Activated T-cell treated with anti-CD3 and anti-CD28 coated beads, Interleukin-2, amount 50 U/mL, for 72 hours (primary cell): ENCODE data around the gene RNF175. TPM values are rescaled to one million over a fixed set of nuclear protein-coding genes. Genes with fewer than 3 reads are reported as not detected.
A peak's percentile ranks its signal among the peaks of the same experiment; 100 is the strongest.

ENCODE experiments used
- ATAC-seq, 2 donors: fragments of 150-1000 bp; cut with Tn5 transposase; replicated peaks in 1 of 2; 2 replicates each; pipeline ENCODE4 v1.10.0; 2021; ENCODE audit warnings: moderate library complexity in 2 of 2, mild to moderate bottlenecking in 1 of 2
- DNase-seq, 2 donors: peaks; one replicate each; pipeline ENCODE4 v3.0.0; 2021 to 2022; ENCODE audit warnings: mixed read lengths in 1 of 2
- H3K27ac Mint-ChIP-seq: one replicate; pipeline ENCODE4 v1.8.0; 2022; ENCODE audit warnings: mild to moderate bottlenecking, moderate library complexity, mixed read lengths
- H3K27me3 Mint-ChIP-seq: one replicate; pipeline ENCODE4 v1.8.0; 2022; ENCODE audit warnings: low read depth, mixed read lengths
- H3K36me3 Mint-ChIP-seq, 2 donors: one replicate each; pipeline ENCODE4 v1.8.0; 2022; ENCODE audit warnings: mixed read lengths in 2 of 2, mild to moderate bottlenecking in 1 of 2; ENCODE audit not compliant: insufficient read depth in 2 of 2
- H3K4me1 Mint-ChIP-seq: one replicate; pipeline ENCODE4 v1.8.0; 2022; ENCODE audit warnings: low read depth, mixed read lengths
- H3K4me3 Mint-ChIP-seq, 2 donors: one replicate each; pipeline ENCODE4 v1.8.0; 2022; ENCODE audit warnings: mild to moderate bottlenecking in 2 of 2, mixed read lengths in 2 of 2, moderate library complexity in 2 of 2
- H3K9me3 Mint-ChIP-seq, 2 donors: one replicate each; pipeline ENCODE4 v1.8.0; 2022; ENCODE audit warnings: mixed read lengths in 2 of 2
- total RNA-seq, 2 donors: library from RNA; stranded (reverse); gene quantifications; one replicate each; pipeline ENCODE4 v1.2.3, GENCODE V29; 2022

Gene RNF175
- total RNA-seq, 2 donors from 2014 or later: 0.37 TPM; not detected in 1

GRCh38 chr4:153725136-153725830 lies 34.5 kb downstream of the RNF175 start:
- Mint-ChIP-seq H3K27ac (no peak overlapping the region), H3K9me3 (no peaks in the 10 kb centered on the region), H3K4me3 (no peak overlapping the region), H3K27me3 (peaks cover 17% of the 10 kb centered on the region), H3K36me3 (no peaks in the 10 kb centered on the region), H3K4me1 (no peaks in the 10 kb centered on the region)
- DNase-seq (no peak), ATAC-seq (peak in 1 of 2 donors; percentile 30)

- Mint-ChIP-seq H3K36me3 (no peaks in the 10 kb centered on the region), H3K4me3 (no peak overlapping the region), H3K4me1 (no peaks in the 10 kb centered on the region), H3K27me3 (peaks cover 12% of the 10 kb centered on the region), H3K9me3 (no peaks in the 10 kb centered on the region), H3K27ac (no peak overlapping the region)
- DNase-seq: peak in 1 of 2 donors; percentile 5
- peak; percentile 88 to 95 for ATAC-seq
These were observed 35.2 kb downstream of the RNF175 start for GRCh38 chr4:153724606-153725005.

GRCh38 chr4:153722036-153722435 lies 37.8 kb downstream of the RNF175 start:
- Mint-ChIP-seq H3K27ac (no peak overlapping the region), H3K27me3 (peaks cover 13% of the 10 kb centered on the region), H3K9me3 (peaks cover 3 to 5% of the 10 kb centered on the region in 2 donors), H3K4me3 (no peak overlapping the region), H3K36me3 (peaks cover 3 to 4% of the 10 kb centered on the region in 2 donors), H3K4me1 (no peaks in the 10 kb centered on the region)
- DNase-seq (no peak), ATAC-seq (no peak)

GRCh38 chr4:153713866-153714646 lies 45.8 kb downstream of the RNF175 start:
- Mint-ChIP-seq H3K27ac (no peak overlapping the region), H3K4me3 (no peak overlapping the region)
- ATAC-seq: no peak

GRCh38 chr4:153710681-153711080 lies 49.1 kb downstream of the RNF175 start:
- no peak for DNase-seq

More at GRCh38 chr4:153713866-153714646, 45.8 kb downstream of the RNF175 start:
- peaks cover under 1 to 4% of the 10 kb centered on the region in 2 donors for H3K9me3 Mint-ChIP-seq
- peaks cover 8% of the 10 kb centered on the region for H3K27me3 Mint-ChIP-seq
- no peak for DNase-seq
- peaks cover under 1 to 2% of the 10 kb centered on the region in 2 donors for H3K36me3 Mint-ChIP-seq
- no peaks in the 10 kb centered on the region for H3K4me1 Mint-ChIP-seq

GRCh38 chr4:153706519-153706918 lies 53.3 kb downstream of the RNF175 start:
- Mint-ChIP-seq H3K36me3 (no peaks in the 10 kb centered on the region), H3K9me3 (no peaks in the 10 kb centered on the region), H3K27ac (no peak overlapping the region), H3K4me1 (no peaks in the 10 kb centered on the region), H3K27me3 (no peaks in the 10 kb centered on the region), H3K4me3 (no peak overlapping the region)
- no peak for ATAC-seq
- DNase-seq: no peak

More at GRCh38 chr4:153710681-153711080, 49.1 kb downstream of the RNF175 start:
- peaks cover 6% of the 10 kb centered on the region for H3K27me3 Mint-ChIP-seq
- H3K27ac Mint-ChIP-seq: no peak overlapping the region
- H3K4me3 Mint-ChIP-seq: no peak overlapping the region
- ATAC-seq: no peak
- no peaks in the 10 kb centered on the region for H3K4me1 Mint-ChIP-seq
- H3K36me3 Mint-ChIP-seq: no peaks in the 10 kb centered on the region
- H3K9me3 Mint-ChIP-seq: no peaks in the 10 kb centered on the region

GRCh38 chr4:153705743-153706468 lies 53.9 kb downstream of the RNF175 start:
- H3K36me3 Mint-ChIP-seq: no peaks in the 10 kb centered on the region
- H3K9me3 Mint-ChIP-seq: no peaks in the 10 kb centered on the region
- DNase-seq (no peak), ATAC-seq (no peak)
- no peaks in the 10 kb centered on the region for H3K27me3 Mint-ChIP-seq
- H3K27ac Mint-ChIP-seq: no peak overlapping the region
- H3K4me3 Mint-ChIP-seq: no peak overlapping the region
- no peaks in the 10 kb centered on the region for H3K4me1 Mint-ChIP-seq

- no peak overlapping the region for H3K27ac Mint-ChIP-seq
- H3K4me1 Mint-ChIP-seq: no peaks in the 10 kb centered on the region
- H3K27me3 Mint-ChIP-seq: no peaks in the 10 kb centered on the region
- H3K9me3 Mint-ChIP-seq: no peaks in the 10 kb centered on the region
- no peaks in the 10 kb centered on the region for H3K36me3 Mint-ChIP-seq
- ATAC-seq (no peak), DNase-seq (no peak)
- no peak overlapping the region for H3K4me3 Mint-ChIP-seq
These were observed 55.3 kb downstream of the RNF175 start for GRCh38 chr4:153704522-153704921.

GRCh38 chr4:153684971-153685371 lies 74.9 kb downstream of the RNF175 start:
- H3K4me3 Mint-ChIP-seq: peak overlapping the region; percentile 86 to 89
- H3K9me3 Mint-ChIP-seq: peaks cover 4 to 6% of the 10 kb centered on the region in 2 donors
- H3K4me1 Mint-ChIP-seq: peaks cover 13% of the 10 kb centered on the region
- peak overlapping the region; percentile 64 for H3K27ac Mint-ChIP-seq
- peaks cover 33% of the 10 kb centered on the region for H3K27me3 Mint-ChIP-seq
- DNase-seq (no peak), ATAC-seq (no peak)
- H3K36me3 Mint-ChIP-seq: peaks cover 2 to 11% of the 10 kb centered on the region in 2 donors

- peak; percentile 86 to 94 for ATAC-seq
- Mint-ChIP-seq H3K4me3 (peak within 1 kb of the TSS; percentile 86 to 89), H3K27me3 (peaks cover 33% of the 10 kb centered on the region), H3K4me1 (peaks cover 13% of the 10 kb centered on the region), H3K36me3 (peaks cover 2 to 7% of the 10 kb centered on the region in 2 donors), H3K27ac (peak within 1 kb of the TSS; percentile 64), H3K9me3 (peaks cover 3 to 4% of the 10 kb centered on the region in 2 donors)
- peak; percentile 66 to 71 for DNase-seq
These were observed 75.4 kb downstream of the RNF175 start, which contains the start of gene TLR2 for GRCh38 chr4:153684182-153684970. TLR2 (plus strand) TSS chr4:153684280; CDS start chr4:153702908, 18,628 bp downstream.

- Mint-ChIP-seq H3K27ac (no peak overlapping the region), H3K4me3 (peak overlapping the region; percentile 55 to 69), H3K4me1 (peaks cover 13% of the 10 kb centered on the region), H3K36me3 (peaks cover 1 to 2% of the 10 kb centered on the region in 2 donors), H3K9me3 (peaks cover 1 to 3% of the 10 kb centered on the region in 2 donors), H3K27me3 (peaks cover 37% of the 10 kb centered on the region)
- ATAC-seq (no peak), DNase-seq (no peak)
These were observed 76.1 kb downstream of the RNF175 start for GRCh38 chr4:153683763-153684181.

GRCh38 chr4:153679486-153679885 lies 80.3 kb downstream of the RNF175 start:
- peaks cover 39% of the 10 kb centered on the region for H3K27me3 Mint-ChIP-seq
- H3K36me3 Mint-ChIP-seq: peaks cover 4 to 9% of the 10 kb centered on the region in 2 donors

More at GRCh38 chr4:153679486-153679885, 80.3 kb downstream of the RNF175 start:
- H3K4me3 Mint-ChIP-seq: no peak overlapping the region
- H3K4me1 Mint-ChIP-seq: peaks cover 6% of the 10 kb centered on the region
- H3K27ac Mint-ChIP-seq: no peak overlapping the region
- ATAC-seq (no peak), DNase-seq (no peak)
- H3K9me3 Mint-ChIP-seq: peaks cover 7 to 9% of the 10 kb centered on the region in 2 donors
